Measurements from ENCODE around the gene LINC00305.

Gene LINC00305

GRCh38 chr18:64111950-64112349 is 36.9 kb downstream of the LINC00305 start:
- DNase-seq (ENCODE audit: low read depth, low spot score): no peak
- no peak overlapping the region for H3K4me3 ChIP-seq (ENCODE audit: low read depth, low read length)
- ChIA-PET POLR2A (no interaction called here), CTCF (no interaction called here)
- TF ChIP-seq CTCF (IDR thresholded peaks at IDR 0.05; ENCODE audit: insufficient read depth, low read length, missing control alignments): no peak

- CTCF ChIA-PET: no interaction called here
- DNase-seq (ENCODE audit: low read depth, low spot score): no peak
- TF ChIP-seq CTCF (IDR thresholded peaks at IDR 0.05; ENCODE audit: insufficient read depth, low read length, missing control alignments): no peak
- no peak overlapping the region for H3K4me3 ChIP-seq (ENCODE audit: low read depth, low read length)
- POLR2A ChIA-PET: no interaction called here
Measured at GRCh38 chr18:64110692-64111480, 38.0 kb downstream of the LINC00305 start.

GRCh38 chr18:64103986-64104385 is 44.9 kb downstream of the LINC00305 start:
- POLR2A ChIA-PET: no interaction called here
- no peak for DNase-seq (ENCODE audit: low read depth, low spot score)
- H3K4me3 ChIP-seq (ENCODE audit: low read depth, low read length): no peak overlapping the region
- no peak for TF ChIP-seq CTCF (IDR thresholded peaks at IDR 0.05; ENCODE audit: insufficient read depth, low read length, missing control alignments)
- CTCF ChIA-PET: no interaction called here

- H3K4me3 ChIP-seq (ENCODE audit: low read depth, low read length): no peak overlapping the region
- TF ChIP-seq CTCF (IDR thresholded peaks at IDR 0.05; ENCODE audit: insufficient read depth, low read length, missing control alignments): no peak
- DNase-seq (ENCODE audit: low read depth, low spot score): no peak
- ChIA-PET CTCF (no interaction called here), POLR2A (no interaction called here)
Measured at GRCh38 chr18:64100116-64100922, 48.6 kb downstream of the LINC00305 start.

GRCh38 chr18:64099244-64099643 is 49.6 kb downstream of the LINC00305 start:
- TF ChIP-seq CTCF (IDR thresholded peaks at IDR 0.05; ENCODE audit: insufficient read depth, low read length, missing control alignments): no peak
- POLR2A ChIA-PET: no interaction called here
- DNase-seq (ENCODE audit: low read depth, low spot score): no peak
- CTCF ChIA-PET: no interaction called here
- H3K4me3 ChIP-seq (ENCODE audit: low read depth, low read length): no peak overlapping the region

GRCh38 chr18:64097497-64097896 is 51.4 kb downstream of the LINC00305 start:
- no peak for TF ChIP-seq CTCF (IDR thresholded peaks at IDR 0.05; ENCODE audit: insufficient read depth, low read length, missing control alignments)
- H3K4me3 ChIP-seq (ENCODE audit: low read depth, low read length): no peak overlapping the region
- CTCF ChIA-PET: no interaction called here
- DNase-seq (ENCODE audit: low read depth, low spot score): no peak
- POLR2A ChIA-PET: no interaction called here

Measured in AG04449 (cell line).